Fibroblast of pulmonary artery (primary cell): ENCODE results near the gene LYRM1.
"Not testable (repeated sequence)": the region's sequence is repeated elsewhere in the genome, so short reads cannot be mapped to it uniquely, and the experiment has no call there.

Experiments used
- DNase-seq: peaks from one replicate; pipeline ENCODE4 v3.0.0-alpha.2; 2010; ENCODE audit warnings: low read depth
- H3K4me3 ChIP-seq: replicated peaks from 2 replicates; pipeline ENCODE4 v1.5.1; 2011; ENCODE audit warnings: low read depth, mild to moderate bottlenecking, control low read depth, low read length, moderate library complexity
- CTCF ChIP-seq: IDR thresholded peaks from 2 replicates; pipeline ENCODE4 v1.5.1; 2011; ENCODE audit warnings: mild to moderate bottlenecking, control low read depth, low read length, inconsistent platforms; ENCODE audit errors: missing control alignments

Gene LYRM1

GRCh38 chr16:20857281-20857680, 43.3 kb upstream of the LYRM1 start:
- TF ChIP-seq CTCF = no peak
- no peak for DNase-seq
- H3K4me3 ChIP-seq = no peak overlapping the region

GRCh38 chr16:20859229-20859628, 41.3 kb upstream of the LYRM1 start:
- H3K4me3 ChIP-seq = no peak overlapping the region
- DNase-seq = no peak
- no peak for TF ChIP-seq CTCF

GRCh38 chr16:20859699-20860098, 40.9 kb upstream of the LYRM1 start:
- DNase-seq = no peak
- no peak overlapping the region for H3K4me3 ChIP-seq
- no peak for TF ChIP-seq CTCF

GRCh38 chr16:20860361-20860760, 40.2 kb upstream of the LYRM1 start:
- no peak for TF ChIP-seq CTCF
- no peak overlapping the region for H3K4me3 ChIP-seq
- no peak for DNase-seq

GRCh38 chr16:20860995-20861394, 39.6 kb upstream of the LYRM1 start:
- not testable (repeated sequence) for DNase-seq, H3K4me3 ChIP-seq

GRCh38 chr16:20862162-20862960, 38.2 kb upstream of the LYRM1 start:
- no peak overlapping the region for H3K4me3 ChIP-seq
- no peak for TF ChIP-seq CTCF
- DNase-seq = no peak

GRCh38 chr16:20864376-20864775, 36.2 kb upstream of the LYRM1 start:
- not testable (repeated sequence) for H3K4me3 ChIP-seq, DNase-seq

GRCh38 chr16:20865420-20866131, 35.0 kb upstream of the LYRM1 start:
- no peak for TF ChIP-seq CTCF
- no peak overlapping the region for H3K4me3 ChIP-seq
- no peak for DNase-seq
